SJCRH30 (cell line): ENCODE measurements around the gene ERGIC3. TPM values are rescaled to one million over a fixed set of nuclear protein-coding genes. Genes with fewer than 3 reads are reported as not detected.
A peak's percentile ranks its signal among the peaks of the same experiment; 100 is the strongest.

ENCODE experiments used
- DNase-seq, 2 experiments: peaks; one replicate each; pipeline ENCODE4 v3.0.0-alpha.2; 2015 to 2020
- H3K27ac ChIP-seq: fragments of 250-450 bp; sonication (Bioruptor Pico); 2 replicates; pipeline ENCODE4 v1.5.1; 2020; ENCODE audit warnings: mild to moderate bottlenecking, moderate library complexity
- H3K27me3 ChIP-seq: fragments of 250-450 bp; sonication (Bioruptor Pico); 2 replicates; pipeline ENCODE4 v1.5.1; 2020; ENCODE audit warnings: mild to moderate bottlenecking, moderate library complexity
- H3K36me3 ChIP-seq: fragments of 250-450 bp; sonication (Bioruptor Pico); 2 replicates; pipeline ENCODE4 v1.5.1; 2020; ENCODE audit warnings: mild to moderate bottlenecking, moderate library complexity
- H3K4me1 ChIP-seq: fragments of 250-450 bp; sonication (Bioruptor Pico); 2 replicates; pipeline ENCODE4 v1.5.1; 2020; ENCODE audit warnings: mild to moderate bottlenecking, moderate library complexity
- H3K4me3 ChIP-seq: fragments of 250-450 bp; sonication (Bioruptor Pico); 2 replicates; pipeline ENCODE4 v1.5.1; 2020; ENCODE audit warnings: mild to moderate bottlenecking, moderate library complexity
- H3K9me3 ChIP-seq: fragments of 250-450 bp; sonication (Bioruptor Pico); replicated peaks from 2 replicates; pipeline ENCODE4 v1.5.1; 2020; ENCODE audit warnings: mild to moderate bottlenecking, moderate library complexity
- total RNA-seq: library from RNA; depleted of rRNA; stranded (reverse); fragments of >200 nt; shearing (Covaris generic); gene quantifications from 2 replicates; pipeline ENCODE4 v1.2.3, GENCODE V29; 2014; rRNA removed

ERGIC3 gene
- total RNA-seq, 1 experiment from 2014 or later: 244 TPM

- DNase-seq: no peak
- Histone ChIP-seq H3K4me1 (0 out of 2 replicates have a peak, but pooled peaks cover 4% of the 10 kb centered on the region), H3K36me3 (no peaks in the 10 kb centered on the region), H3K9me3 (no peaks in the 10 kb centered on the region), H3K4me3 (no peak overlapping the region), H3K27me3 (no peaks in the 10 kb centered on the region), H3K27ac (no peak overlapping the region)
These were observed 62.0 kb downstream of the ERGIC3 start for GRCh38 chr20:35603695-35604448.

GRCh38 chr20:35604449-35604747 is 62.5 kb downstream of the ERGIC3 start:
- Histone ChIP-seq H3K9me3 (no peaks in the 10 kb centered on the region), H3K36me3 (no peaks in the 10 kb centered on the region), H3K27me3 (no peaks in the 10 kb centered on the region), H3K27ac (no peak overlapping the region), H3K4me3 (no peak overlapping the region), H3K4me1 (no peaks in the 10 kb centered on the region)
- DNase-seq: peak; percentile 33 to 49

GRCh38 chr20:35606127-35606526 is 64.2 kb downstream of the ERGIC3 start:
- no peaks in the 10 kb centered on the region for H3K36me3 ChIP-seq
- no peak overlapping the region for H3K4me3 ChIP-seq
- no peaks in the 10 kb centered on the region; the same call in 1 of the 2 replicates for H3K27me3 ChIP-seq
- H3K9me3 ChIP-seq: no peaks in the 10 kb centered on the region
- H3K4me1 ChIP-seq: no peaks in the 10 kb centered on the region
- no peak overlapping the region for H3K27ac ChIP-seq
- no peak for DNase-seq

Other genes with a start within 250 kb of the ERGIC3 start
- 0.10 TPM in 1 of 2 replicates, not detected in the other for gene FAM83C, start 249.7 kb upstream of the ERGIC3 start, total RNA-seq
- 53.8 and 54.1 TPM in 2 replicates for gene UQCC1, start 130.1 kb upstream of the ERGIC3 start, total RNA-seq
- gene GDF5, start 103.8 kb upstream of the ERGIC3 start, total RNA-seq: not detected in 2 replicates
- 37.3 and 39.9 TPM in 2 replicates for gene CEP250, start 86.5 kb upstream of the ERGIC3 start, total RNA-seq
- gene C20orf173, start 12.4 kb upstream of the ERGIC3 start, total RNA-seq: not detected in 2 replicates
- 3.5 and 4.3 TPM in 2 replicates for gene SPAG4, start 73.8 kb downstream of the ERGIC3 start, total RNA-seq
- 276 and 297 TPM in 2 replicates for gene CPNE1, start 122.8 kb downstream of the ERGIC3 start, total RNA-seq
- 137 and 142 TPM in 2 replicates for gene RBM12, start 122.8 kb downstream of the ERGIC3 start, total RNA-seq
- gene NFS1, start 157.3 kb downstream of the ERGIC3 start, total RNA-seq: 27.6 and 28.7 TPM in 2 replicates
- gene ROMO1, start 157.3 kb downstream of the ERGIC3 start, total RNA-seq: 282 and 419 TPM in 2 replicates
- 423 and 517 TPM in 2 replicates for gene RBM39, start 200.2 kb downstream of the ERGIC3 start, total RNA-seq
- gene PHF20, start 229.9 kb downstream of the ERGIC3 start, total RNA-seq: 59.0 and 72.2 TPM in 2 replicates